ENCODE results near the gene ZNF778.

- TF ChIP-seq CTCF (conservative IDR thresholded peaks at IDR 0.05; ENCODE audit: low read length) (no peak), EZH2phosphoT487 (IDR thresholded peaks at IDR 0.05; ENCODE audit: borderline replicate concordance) (no peak)
Observed at GRCh38 chr16:89257757-89258465, 40.4 kb downstream of the ZNF778 start.
